ENCODE measurements around the gene MPPED2.

GRCh38 chr11:30485756-30486155, 100.4 kb downstream of the MPPED2 start:
- TF ChIP-seq CTCF (IDR thresholded peaks at IDR 0.05): no peak
- TF ChIP-seq POLR2A (IDR thresholded peaks at IDR 0.05): no peak
